GM18873 (cell line): ENCODE measurements around the gene ZNF804B.

ENCODE experiments used
- ATAC-seq: cut with Tn5 transposase; IDR thresholded peaks from one replicate; pipeline ENCODE4 v1.9.1; 2021; ENCODE audit warnings: mild to moderate bottlenecking, moderate library complexity, moderate number of reproducible peaks; ENCODE audit not compliant: unreplicated experiment, low FRiP score

Gene ZNF804B

DNA sequence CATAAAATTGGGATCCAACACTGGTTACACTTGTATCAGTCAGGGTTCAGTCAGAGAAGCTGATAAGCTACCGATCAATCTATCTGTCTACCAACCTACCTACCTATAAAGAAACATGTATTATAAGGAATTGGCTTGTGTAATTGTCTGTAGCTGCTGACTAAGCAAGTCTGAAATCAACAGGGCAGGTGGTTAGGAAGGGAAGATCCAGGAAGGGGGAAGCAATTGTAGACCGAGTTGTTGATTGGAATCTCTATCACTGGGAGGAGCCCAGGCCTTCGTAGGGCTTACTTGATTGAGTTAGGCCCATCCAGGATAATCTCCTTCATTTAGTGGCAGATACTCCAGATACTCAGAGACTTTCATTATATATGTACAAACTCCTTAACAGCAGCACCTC is 307.5 kb downstream of the ZNF804B start:
- no peak for ATAC-seq

- no peak for ATAC-seq
Measured at GRCh38 chr7:89072081-89072480, 312.6 kb downstream of the ZNF804B start.

DNA sequence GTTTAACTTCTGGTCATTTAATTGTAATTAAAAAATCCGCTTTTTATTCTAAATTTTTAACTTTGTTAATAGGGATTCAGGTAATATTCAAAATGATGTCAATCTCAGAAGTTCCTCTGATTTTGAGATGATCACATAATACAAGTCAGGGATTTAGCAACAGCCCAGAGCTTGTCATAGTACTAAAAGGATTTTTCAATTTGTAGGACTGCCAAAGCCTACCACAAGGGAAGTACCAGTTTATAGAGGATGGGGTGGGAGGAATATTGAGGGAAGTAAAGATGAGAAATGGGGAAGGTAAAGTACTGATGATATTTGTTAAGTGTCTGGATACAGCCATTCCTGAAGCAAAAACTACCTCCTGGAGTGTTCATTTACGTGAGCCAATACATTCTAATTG is 314.3 kb downstream of the ZNF804B start:
- ATAC-seq, result no peak

- no peak for ATAC-seq
Measured at GRCh38 chr7:89077992-89078391, 318.5 kb downstream of the ZNF804B start.

DNA sequence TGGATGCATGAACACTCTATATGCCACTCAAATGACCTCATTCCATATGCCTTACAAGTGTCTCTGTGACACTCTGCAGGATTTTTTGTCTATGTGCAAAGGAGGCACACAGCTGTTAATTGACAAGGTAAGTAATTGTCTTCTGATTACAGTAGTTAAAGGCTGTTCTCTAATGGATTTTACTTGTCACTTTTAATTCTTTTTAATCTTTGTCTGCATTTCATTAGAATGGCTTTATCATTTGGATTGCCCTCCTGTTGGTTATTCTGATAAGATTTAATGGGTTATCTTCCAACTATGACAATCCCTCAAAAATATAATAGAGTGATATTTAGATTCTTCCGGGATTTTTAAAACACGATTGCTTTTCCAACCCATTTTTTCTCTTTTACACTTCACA is 326.1 kb downstream of the ZNF804B start:
- ATAC-seq, result no peak

DNA sequence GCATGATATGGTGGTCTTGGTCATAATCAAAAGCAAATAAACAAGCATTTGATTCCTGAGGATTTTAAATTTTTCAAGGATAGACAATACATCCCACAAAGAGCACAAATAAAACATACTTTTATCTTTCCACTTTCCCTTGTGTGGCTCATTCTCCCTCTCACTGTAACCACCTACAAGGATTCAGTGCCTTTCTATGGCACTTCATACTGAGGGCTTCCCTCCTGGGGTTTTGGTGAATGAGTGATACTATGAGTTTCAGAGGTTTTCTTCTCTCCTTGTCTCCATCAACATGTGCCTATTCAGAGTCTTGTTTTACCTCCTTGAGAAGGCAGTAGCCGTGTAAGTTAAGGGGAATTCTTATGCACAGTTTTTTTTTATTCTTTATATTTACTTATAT is 332.1 kb downstream of the ZNF804B start:
- ATAC-seq, result no peak

DNA sequence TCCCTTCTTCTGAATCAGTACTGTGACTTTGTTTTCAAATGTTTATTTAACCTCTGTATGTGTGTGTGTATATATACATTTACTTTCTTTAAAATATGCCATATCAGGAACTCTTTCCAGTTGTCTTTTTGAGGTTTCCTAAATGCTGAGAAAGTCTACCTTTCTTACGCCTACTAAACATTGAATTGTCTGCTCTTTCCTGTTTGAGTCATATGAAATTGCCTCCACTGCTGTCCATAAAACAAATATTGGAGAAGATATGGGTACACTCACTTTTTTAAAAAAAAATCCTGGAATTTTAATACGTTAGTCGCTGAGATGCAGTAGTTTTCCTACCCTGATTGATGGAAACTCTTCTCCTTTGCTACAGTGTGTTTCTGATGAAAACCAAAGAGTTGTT is 334.8 kb downstream of the ZNF804B start:
- ATAC-seq, result no peak

DNA sequence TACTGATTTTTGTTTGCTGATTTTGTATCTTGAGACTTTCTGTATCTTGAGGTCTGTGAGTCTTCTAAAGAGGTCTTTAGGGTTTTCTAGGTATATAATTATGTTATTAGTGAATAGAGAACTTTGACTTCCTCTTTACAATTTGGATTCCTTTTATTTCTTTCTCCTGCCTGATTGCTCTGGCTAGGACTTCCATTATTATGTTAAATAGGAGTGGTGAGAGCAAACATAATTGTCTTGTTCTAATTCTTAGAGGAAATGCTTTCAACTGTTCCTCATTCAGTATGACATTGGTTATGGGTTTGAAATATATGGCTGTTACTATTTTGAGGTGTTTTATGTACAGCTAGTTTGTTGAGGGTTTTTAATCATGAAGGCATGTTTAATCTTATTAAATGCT is 344.1 kb downstream of the ZNF804B start:
- ATAC-seq, result no peak

GRCh38 chr7:89104748-89105685 is 345.5 kb downstream of the ZNF804B start:
- no peak for ATAC-seq

DNA sequence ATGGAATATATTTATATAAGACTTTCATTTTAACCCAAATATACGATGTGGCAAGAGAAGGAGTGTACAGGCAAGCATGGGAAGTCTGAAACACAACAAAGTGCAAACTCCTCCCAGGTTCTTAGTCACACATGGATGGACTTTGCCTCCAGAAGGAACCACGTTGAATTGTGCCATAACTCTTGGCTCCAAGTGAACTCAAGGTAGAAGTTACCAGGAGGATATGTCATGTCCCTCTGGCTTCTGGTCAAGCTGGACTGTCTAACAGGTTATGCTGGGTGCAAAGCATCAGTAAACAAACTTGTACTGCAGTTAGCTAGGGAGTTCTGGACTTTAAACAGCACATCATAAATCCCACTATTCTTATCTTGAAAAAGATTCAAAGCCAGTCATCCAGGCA is 364.4 kb downstream of the ZNF804B start:
- ATAC-seq, result no peak

GRCh38 chr7:89129600-89130375 is 370.3 kb downstream of the ZNF804B start:
- ATAC-seq, result no peak

GRCh38 chr7:89133357-89133756 is 373.9 kb downstream of the ZNF804B start:
- no peak for ATAC-seq

DNA sequence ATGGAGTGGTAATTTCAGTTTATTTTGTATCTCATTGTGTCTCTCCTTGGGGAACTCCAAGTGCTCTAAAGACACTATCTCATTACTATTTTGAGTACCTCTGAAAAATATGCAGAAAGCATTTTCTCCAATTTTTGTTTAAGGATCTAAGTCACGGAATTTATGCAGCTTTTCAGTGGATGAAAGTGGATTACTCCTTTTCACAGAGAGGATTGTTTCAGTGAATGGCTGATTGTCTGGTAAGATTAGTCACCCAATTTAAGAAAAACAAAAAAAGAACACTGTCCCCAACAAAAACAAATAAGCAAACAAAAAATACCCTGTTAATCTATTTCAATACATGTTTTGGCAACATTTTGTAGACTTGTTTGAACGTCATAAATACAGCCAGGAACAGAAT is 374.3 kb downstream of the ZNF804B start:
- ATAC-seq, result no peak

DNA sequence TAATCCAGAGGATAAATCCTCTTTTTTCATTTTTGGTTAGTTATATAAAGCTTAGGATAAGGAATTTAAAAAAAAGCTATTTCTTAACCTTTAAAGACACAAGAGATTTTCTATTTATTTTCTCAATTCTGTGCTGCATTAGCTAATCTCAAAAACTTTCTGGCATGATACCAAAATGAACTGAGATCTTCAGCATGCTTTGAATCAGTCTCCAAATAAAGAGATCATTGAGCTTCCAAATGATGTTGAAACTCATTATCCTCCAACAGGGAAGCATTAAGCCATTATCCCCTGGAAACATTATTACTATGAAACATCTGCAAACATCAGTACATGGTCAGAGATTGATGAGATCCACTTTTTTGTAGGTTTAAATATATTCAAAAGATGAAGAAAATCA is 386.3 kb downstream of the ZNF804B start:
- no peak for ATAC-seq

DNA sequence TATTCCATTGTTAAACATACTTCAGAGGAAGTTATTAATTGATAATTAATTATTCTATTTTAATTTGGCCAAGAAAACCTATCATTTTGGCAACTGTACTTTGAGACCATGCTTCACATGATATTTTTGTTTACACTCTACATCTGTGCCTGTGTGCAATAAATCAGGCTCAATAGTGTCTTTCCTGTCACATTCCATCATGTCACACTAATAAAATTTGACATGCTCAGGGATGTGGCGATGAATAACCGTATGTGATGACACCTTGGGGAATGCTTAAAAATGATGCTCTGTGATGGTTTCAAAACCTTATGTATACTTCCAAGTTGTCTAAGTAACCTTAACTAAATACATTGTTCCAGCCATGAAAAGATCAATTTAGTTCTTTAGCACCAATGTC is 400.6 kb downstream of the ZNF804B start:
- ATAC-seq, result no peak

DNA sequence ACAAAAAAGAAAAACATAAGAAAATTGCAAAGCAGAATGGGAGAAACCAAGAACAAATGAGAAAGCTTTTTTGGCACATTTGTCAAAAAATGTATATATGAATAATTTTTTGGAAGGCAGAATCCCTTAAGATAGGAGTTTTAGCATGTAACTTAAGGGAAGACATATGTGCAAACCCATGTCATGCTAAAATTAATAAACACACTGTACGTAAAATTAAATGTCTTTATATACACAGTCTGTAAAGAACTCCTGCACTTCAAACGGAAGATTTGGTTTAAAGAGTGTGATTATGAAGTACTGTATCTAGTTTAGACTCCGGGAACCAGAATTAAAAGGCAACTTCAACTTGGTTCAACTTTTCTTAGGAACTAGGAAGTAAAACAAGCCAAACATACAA is 405.9 kb downstream of the ZNF804B start:
- no peak for ATAC-seq

DNA sequence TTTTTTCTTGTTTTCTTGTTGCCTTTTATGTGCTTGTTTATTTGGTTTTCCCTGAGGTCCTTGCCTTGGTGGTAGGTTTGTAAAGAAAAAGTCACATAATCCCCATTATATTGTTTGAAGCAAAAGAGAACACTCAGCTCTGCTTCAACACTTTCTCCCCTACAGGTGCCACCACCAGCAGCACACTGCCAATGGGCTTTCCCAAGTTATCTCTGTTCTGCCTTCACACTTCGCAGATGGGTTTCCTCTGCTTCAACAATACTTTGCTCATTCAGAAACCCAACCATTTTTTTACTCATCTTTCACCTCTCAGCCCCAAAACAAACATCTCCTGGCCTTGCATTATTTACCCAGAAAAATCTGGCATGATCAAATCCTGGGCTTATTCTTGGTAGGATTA is 411.1 kb downstream of the ZNF804B start:
- ATAC-seq, result no peak

DNA sequence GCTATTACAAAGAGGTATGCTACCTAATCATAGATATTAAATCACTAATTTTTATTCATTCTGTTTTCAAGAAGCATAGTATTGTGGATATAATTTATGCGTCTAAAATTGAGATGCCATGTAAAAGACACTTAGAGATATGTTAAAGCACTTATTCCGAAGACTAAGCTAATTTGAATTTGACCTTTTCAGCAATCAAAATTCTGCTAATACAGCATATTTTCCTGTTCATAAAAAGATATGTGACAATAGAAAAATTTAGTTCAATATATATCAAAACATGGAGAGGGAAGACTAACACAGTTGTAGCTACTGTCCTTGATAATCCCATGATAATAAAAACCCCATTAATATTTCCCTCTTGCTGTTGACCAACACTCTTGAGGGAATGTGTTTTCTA is 422.6 kb downstream of the ZNF804B start:
- no peak for ATAC-seq

DNA sequence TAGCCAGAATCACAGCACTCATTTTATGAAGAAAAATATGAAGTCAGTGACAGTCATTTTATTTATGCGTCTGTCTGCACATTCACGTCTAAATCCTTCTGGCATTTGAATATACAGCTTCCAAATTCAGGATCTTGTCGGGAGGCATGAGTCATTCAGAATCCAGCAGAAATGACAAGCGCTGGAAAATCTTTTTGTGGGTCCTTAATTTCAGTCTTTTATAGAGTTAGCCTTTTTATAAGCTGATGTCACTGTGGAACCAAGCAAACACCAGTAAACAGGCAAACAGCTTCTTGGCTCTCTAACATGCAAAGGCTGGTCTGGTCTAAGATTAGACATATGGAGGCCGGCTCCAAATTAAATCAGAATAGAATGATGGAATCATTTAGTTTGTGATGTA is 424.2 kb downstream of the ZNF804B start:
- ATAC-seq, result no peak

- ATAC-seq, result no peak
Measured at GRCh38 chr7:89200758-89201157, 441.3 kb downstream of the ZNF804B start.

DNA sequence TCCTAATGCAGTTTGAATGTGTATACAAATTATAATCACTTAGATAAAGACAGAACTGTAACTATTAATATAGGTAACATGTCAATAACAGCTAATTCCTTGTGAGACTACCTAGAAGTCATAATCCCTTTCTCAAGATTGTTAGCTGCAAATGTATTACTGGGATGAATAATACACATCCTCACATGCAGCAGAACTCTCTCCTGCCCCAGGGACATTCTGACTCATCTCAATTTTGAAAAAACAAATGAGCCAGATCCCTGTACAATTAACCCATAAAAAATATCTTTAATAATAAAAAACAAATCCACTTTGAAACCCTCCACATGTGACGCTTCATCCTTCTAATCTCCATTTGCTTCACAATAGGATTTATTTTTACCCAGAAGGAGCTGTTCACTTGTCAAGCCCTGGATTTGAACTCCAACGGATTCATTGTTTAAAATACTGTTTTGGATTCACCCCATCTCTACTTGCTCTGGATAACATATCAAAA is 464.4 kb downstream of the ZNF804B start:
- ATAC-seq, result no peak
